Cardiac fibroblast (primary cell): ENCODE results near the gene PGAM5.

Source experiments
- DNase-seq, 2 donors: peaks; one replicate each; pipeline versions ENCODE4 v3.0.0 to v3.0.0-alpha.2; 2010; ENCODE audit warnings: low read depth in 2 of 2
- H3K4me3 ChIP-seq, 2 donors: replicated peaks in 1 of 2; 1 replicate in 1 of 2; 2 replicates in 1 of 2; pipeline ENCODE4 v1.5.1; 2011; ENCODE audit warnings: low read depth in 2 of 2, low read length in 2 of 2, mild to moderate bottlenecking in 2 of 2, moderate library complexity in 1 of 2
- CTCF ChIP-seq: IDR thresholded peaks from one replicate; pipeline ENCODE4 v1.5.1; 2011; ENCODE audit warnings: low read depth, mild to moderate bottlenecking, low read length, inconsistent platforms

The PGAM5 gene

GRCh38 chr12:132736913-132737312, 26.3 kb downstream of the PGAM5 start:
- H3K4me3 ChIP-seq: no peak overlapping the region
- TF ChIP-seq CTCF: no peak

GRCh38 chr12:132739600-132740312, 29.1 kb downstream of the PGAM5 start:
- no peak for DNase-seq
- no peak for TF ChIP-seq CTCF
- no peak overlapping the region for H3K4me3 ChIP-seq

More at GRCh38 chr12:132736913-132737312, 26.3 kb downstream of the PGAM5 start:
- no peak for DNase-seq

GRCh38 chr12:132740313-132740646, 29.6 kb downstream of the PGAM5 start:
- no peak overlapping the region for H3K4me3 ChIP-seq
- DNase-seq: no peak
- TF ChIP-seq CTCF: no peak

- H3K4me3 ChIP-seq: no peak overlapping the region
- no peak for TF ChIP-seq CTCF
- no peak for DNase-seq
Measured at GRCh38 chr12:132740652-132741051, 30.0 kb downstream of the PGAM5 start.

- no peak for TF ChIP-seq CTCF
- DNase-seq: no peak
- no peak overlapping the region for H3K4me3 ChIP-seq
Measured at GRCh38 chr12:132741620-132742019, 31.0 kb downstream of the PGAM5 start.

- TF ChIP-seq CTCF: no peak
- DNase-seq: no peak
- no peak overlapping the region for H3K4me3 ChIP-seq
Measured at GRCh38 chr12:132743831-132744230, 33.2 kb downstream of the PGAM5 start.

- TF ChIP-seq CTCF: no peak
- DNase-seq: no peak
- no peak overlapping the region for H3K4me3 ChIP-seq
Measured at GRCh38 chr12:132746613-132747012, 36.0 kb downstream of the PGAM5 start.
